Stimulated activated CD8-positive, alpha-beta memory T cell treated with anti-CD3 and anti-CD28 coated beads, Interleukin-15, amount 100 ng/mL, for 24 hours (primary cell): ENCODE results near the gene KIF21A.
"Not testable (repeated sequence)": the region's sequence is repeated elsewhere in the genome, so short reads cannot be mapped to it uniquely, and the experiment has no call there.

Source experiments
- DNase-seq: peaks from one replicate; pipeline ENCODE4 v3.0.0-alpha.2; 2020; ENCODE audit warnings: low read depth

The KIF21A gene

GRCh38 chr12:39341761-39342160, 101.2 kb downstream of the KIF21A start:
- no peak for DNase-seq

DNA sequence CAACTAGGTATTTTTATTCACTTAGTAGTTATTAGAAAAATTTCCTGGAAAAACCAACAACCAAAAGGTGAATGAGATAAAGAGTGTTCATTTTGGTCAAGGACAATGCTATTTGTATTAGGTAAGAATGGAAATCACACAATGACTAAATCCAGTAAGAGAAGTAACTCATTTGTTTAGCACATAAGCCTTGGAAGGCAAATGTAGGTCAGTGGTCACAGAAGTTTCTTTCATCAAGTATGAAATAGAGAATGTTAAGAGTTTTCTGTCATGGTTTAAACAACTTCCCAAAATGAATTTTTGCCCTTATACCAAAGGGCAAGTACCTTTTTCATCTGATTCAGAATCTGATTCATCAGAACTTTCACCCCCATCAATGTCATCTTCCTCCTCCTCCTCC, 101.7 kb downstream of the KIF21A start:
- no peak for DNase-seq

- DNase-seq = no peak
Observed at GRCh38 chr12:39332661-39333175, 110.2 kb downstream of the KIF21A start.

DNA sequence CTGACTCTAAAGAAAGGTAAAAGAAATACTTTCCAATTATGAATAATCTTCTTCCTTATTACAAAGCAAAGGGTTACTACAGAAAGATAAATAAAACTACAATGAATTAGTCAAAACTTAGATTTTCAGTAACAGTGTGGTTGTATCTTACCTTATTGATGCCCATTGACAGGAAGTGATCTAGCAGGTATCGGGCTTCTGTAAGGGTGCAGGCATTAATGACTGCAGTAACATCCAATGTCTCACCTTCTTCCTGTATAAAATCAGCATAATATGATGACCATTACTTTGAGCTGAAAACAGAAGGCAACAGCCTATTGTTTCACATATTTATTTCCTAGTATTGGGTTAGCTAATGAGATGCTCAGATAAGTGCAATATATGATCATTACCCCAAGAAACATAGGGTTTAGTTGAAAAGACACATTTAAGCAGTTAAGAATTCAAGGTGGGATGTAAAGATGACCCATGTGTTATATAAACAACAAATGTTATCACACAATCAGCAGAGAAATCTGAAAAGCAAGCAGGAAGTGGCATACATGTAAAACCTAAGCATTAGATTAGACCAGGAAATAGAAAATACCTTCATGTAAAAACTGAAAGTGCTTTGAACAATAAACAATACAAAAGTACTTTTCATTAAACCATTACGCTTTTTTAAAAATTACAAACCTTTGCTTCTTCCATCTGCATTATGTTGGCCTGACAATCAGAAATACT, 111.2 kb downstream of the KIF21A start:
- no peak for DNase-seq

GRCh38 chr12:39329876-39330275, 113.0 kb downstream of the KIF21A start:
- no peak for DNase-seq

DNA sequence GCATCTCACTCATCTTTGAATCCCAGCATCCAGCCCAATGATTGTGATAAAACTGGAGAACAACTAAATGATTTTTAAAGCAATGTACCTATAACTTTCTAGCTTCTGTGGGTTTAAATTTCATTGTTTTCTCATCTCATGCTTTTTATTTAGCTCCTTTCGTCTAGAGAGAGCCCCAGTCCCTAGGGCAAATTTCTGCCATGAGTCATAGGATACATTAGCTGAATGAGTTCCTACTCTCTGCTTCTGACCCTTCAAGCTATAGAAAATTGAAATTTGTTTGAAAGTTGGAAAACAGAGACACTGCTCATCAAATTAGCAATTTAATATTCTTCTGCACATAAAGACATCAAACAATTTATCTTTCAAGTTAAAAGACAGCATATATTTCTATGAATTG, 113.9 kb downstream of the KIF21A start:
- no peak for DNase-seq

GRCh38 chr12:39327965-39328364, 115.0 kb downstream of the KIF21A start:
- no peak for DNase-seq

GRCh38 chr12:39327510-39327909, 115.4 kb downstream of the KIF21A start:
- no peak for DNase-seq

DNA sequence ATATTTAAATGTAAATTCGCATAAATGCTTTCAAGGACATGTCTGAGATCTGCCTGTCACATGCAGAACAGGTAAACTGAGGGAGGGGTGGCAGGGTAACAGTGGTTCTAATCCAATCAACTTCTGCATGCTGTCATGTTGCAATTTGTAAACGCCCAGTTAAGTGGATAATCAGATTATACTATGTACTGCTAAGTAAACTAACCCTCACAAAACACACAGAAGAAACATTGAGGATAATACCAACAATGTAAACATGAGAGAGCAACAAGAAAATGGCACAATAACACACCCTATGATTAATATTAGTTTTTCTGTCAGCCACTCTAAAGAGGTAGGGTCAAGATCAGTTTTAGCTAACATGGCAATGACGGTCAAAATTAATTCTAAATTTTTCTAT, 123.7 kb downstream of the KIF21A start:
- DNase-seq = no peak

DNA sequence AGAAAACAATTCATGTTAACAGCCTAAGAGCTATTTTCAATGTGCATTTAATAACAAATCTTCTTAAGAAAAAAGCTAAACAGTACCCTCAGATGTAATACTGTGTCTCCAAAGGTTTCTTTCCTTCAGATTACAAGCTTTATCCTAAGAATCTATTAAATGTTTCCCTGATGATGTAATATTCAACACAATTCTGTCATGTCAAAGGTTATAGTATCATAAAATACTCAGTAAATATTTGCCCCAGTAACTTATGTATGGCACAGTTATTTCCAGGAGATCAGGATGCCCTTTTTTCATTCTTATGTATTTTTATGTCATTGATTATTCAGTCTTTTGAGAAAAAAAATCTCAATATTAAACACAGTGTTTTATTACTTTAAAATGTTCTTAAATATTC, 128.4 kb downstream of the KIF21A start:
- no peak for DNase-seq

DNA sequence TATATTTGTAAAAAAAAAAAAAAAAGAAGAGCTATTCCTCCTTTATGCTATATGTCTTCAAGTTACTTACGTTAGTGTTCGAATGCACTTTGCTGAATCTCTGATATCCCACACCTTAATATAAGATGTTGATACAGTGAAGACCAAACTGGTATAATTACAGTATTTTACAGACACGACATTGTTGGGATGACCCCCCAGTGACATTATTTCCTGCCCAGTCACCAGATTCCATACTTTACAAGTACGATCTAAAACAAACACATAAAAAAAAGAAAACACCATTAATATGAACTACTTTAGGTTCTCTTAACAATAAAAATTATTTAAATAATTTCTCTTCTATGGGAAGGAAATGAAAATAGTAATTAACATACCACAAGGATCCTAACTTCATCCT, 133.4 kb downstream of the KIF21A start:
- DNase-seq = no peak

DNA sequence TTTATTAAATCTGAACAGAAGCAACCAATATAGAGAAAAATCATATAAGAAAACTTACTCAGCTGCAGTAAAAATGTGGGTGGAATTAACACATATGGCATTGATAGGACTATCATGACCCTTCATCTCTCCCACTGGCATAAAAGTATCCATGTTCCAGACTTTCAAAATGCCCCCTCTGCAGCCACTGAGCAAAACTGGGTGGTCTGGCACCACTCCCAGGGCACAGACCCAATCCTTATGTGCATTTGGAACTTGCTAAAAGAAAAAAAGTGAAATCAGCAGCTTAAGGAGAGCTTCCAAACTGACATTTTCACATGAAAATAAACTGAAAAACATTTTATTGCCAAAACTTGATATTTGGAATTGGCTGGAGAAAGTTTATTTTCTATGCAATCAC, 141.5 kb downstream of the KIF21A start:
- DNase-seq = no peak

DNA sequence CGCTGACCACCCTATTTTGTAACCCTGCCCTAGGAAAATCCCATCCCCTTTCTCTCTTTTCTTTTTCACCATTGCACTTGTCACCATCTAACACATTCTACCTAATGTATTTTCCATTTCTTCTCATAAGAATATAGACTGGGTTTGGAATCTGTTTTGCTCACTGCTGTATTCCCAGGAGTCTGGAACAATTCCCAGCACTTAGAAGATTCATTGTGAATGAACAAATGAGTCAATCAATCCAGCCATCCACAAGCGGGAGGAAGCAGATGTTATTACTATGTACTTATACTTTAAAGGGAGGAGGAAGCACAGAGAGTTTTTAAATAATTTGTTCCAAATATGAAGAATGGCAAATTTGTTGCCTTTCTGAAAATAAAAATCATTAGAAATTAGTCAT, 142.1 kb downstream of the KIF21A start:
- DNase-seq = no peak

DNA sequence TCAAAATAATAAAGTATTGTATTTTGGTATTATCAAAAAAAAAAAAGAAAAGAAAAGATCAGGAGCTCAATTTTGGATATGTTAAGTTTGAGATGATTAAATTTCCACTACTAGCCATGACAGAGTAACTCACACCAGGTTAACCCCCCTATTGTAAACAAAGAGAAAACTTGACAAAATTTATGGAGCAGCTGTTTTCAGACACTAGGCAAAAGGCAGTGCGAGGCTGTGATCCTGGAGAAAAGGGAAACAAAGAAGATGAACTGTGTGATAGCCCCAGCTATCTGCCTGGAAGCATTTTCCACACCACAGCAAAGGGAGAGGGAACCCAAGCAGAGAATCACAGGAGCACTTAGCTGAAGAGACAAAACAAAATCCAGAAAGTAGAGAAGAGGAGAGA, 145.0 kb downstream of the KIF21A start:
- no peak for DNase-seq

DNA sequence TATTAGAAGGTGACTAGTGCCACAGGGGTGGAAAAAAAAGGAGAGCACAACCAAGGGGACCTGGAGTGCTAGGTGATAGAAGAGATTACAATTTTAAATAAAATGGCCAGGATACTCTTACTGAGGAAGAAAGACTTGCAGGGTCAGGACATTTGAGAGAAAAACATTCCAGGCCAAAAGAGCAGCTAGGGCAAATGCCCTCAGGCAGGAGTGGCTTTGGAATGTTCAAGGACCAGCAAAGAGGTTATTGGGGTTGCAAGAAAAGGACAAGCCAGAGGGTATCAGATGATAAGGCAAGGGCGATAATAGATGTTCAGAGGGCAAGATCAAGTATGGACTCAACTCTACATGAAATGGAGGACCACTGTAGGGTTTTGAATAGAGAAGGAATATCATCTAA, 146.4 kb downstream of the KIF21A start:
- DNase-seq = no peak

DNA sequence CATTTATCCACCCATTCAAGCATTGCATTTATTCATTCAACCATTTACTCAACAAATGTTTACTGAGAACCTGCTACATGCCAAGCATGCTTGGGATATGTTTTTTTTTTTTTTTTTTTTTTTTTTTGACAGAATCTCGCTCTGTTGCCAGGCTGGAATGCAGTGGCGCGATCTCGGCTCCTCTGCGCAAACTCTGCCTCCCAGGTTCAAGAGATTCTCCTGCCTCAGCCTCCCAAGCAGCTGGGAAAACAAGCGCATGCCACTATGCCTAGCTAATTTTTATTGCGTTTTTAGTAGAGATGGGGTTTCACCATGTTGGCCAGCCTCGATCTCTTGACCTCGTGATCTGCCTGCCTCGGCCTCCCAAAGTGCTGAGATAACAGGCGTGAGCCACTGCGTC, 147.3 kb downstream of the KIF21A start:
- not testable (repeated sequence) for DNase-seq

- DNase-seq = no peak
Observed at GRCh38 chr12:39294715-39295114, 148.2 kb downstream of the KIF21A start.

GRCh38 chr12:39292125-39292630, 150.7 kb downstream of the KIF21A start:
- no peak for DNase-seq

DNA sequence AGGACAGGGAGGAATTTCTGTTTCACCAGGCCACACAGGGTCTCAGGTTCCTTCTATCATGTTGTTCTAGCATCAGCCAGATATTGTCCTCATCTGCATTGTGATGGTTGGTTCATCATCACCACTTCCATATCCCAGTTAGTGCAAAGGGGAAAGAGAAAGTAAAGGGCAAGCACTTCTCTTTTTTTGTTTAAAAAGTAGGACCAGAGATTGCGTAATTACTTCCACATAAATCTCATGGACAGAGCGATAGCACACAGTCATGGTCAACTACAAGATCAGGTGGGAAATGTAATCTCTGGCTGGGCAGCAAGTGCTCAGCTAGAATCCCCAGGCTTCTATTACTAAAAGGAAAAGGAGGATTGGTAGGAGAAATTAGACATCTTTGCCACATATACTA, 155.1 kb downstream of the KIF21A start:
- DNase-seq = no peak

GRCh38 chr12:39287409-39287808, 155.5 kb downstream of the KIF21A start:
- no peak for DNase-seq

DNA sequence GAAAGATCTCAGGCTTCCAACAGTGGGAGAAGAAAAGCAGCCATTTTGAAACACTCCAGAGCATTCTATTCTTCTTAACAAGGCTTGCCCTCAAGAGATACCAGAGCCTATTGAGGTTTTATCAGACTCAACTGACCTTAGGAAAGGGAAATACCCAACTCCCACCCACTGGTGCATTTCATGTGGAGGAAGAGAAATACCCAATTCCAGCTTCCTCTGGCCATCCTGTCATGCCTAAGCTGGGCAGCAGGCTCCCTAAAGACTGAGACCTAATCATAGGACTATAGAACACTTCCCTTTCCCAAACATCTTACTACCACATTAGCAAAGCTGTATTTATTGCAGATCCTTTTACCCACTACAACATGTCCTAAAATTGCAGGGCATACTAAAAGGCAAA, 164.5 kb downstream of the KIF21A start:
- no peak for DNase-seq

- no peak for DNase-seq
Observed at GRCh38 chr12:39277416-39277815, 165.5 kb downstream of the KIF21A start.

DNA sequence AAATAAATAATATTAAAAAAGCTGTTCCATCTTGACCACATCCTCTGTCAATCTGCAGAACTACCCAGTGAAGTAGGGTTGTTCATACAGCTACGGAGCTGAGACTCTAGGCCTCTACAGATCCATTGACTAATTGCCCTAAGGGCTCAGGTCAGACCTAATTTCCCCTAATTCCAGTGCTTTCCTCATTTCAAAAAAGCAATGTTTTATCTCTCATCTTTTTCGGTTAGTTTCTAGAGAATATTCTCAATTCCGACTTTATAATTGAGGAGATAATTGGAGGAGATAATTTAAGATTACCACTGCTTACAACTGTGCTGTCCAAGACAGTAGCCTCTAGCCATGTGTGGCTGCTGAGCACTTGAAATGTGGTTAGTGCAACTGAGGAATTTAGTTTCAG, 167.1 kb downstream of the KIF21A start:
- DNase-seq = no peak
